ENCODE data around the gene GNPTAB. TPM values are rescaled to one million over a fixed set of nuclear protein-coding genes. Genes with fewer than 3 reads are reported as not detected.

GNPTAB gene
- total RNA-seq, 2 donors from 2014 or later: 27.8 to 30.5 TPM

- Mint-ChIP-seq H3K36me3 (ENCODE audit: low read depth) (peaks cover 2% of the 10 kb centered on the region), H3K4me3 (no peak overlapping the region), H3K27me3 (ENCODE audit: insufficient read depth) (no peaks in the 10 kb centered on the region), H3K9me3 (no peaks in the 10 kb centered on the region), H3K4me1 (peaks cover 5% of the 10 kb centered on the region), H3K27ac (no peak overlapping the region)
- Histone ChIP-seq H3K9ac (ENCODE audit: extremely low read depth, low read length, poor library complexity, severe bottlenecking) (no peak overlapping the region), H3K4me3 (ENCODE audit: low read length) (no peak overlapping the region), H3K4me1 (ENCODE audit: control insufficient read depth, insufficient read depth, low read length) (no peaks in the 10 kb centered on the region), H3K27me3 (ENCODE audit: control insufficient read depth, insufficient read depth, low read length, poor library complexity, severe bottlenecking) (no peaks in the 10 kb centered on the region), H3K27ac (ENCODE audit: low read depth, low read length) (no peak overlapping the region), H3K36me3 (ENCODE audit: control insufficient read depth, insufficient read depth, low read length) (no peaks in the 10 kb centered on the region), H3K9me3 (ENCODE audit: control insufficient read depth, low read length) (no peaks in the 10 kb centered on the region)
- WGBS, 2 experiments (ENCODE audit: insufficient coverage in 1 of 2, insufficient read length in 1 of 2): 94 to 100% methylated on average over 2 to 4 of the region's 5 CpGs
- TF ChIP-seq CTCF (conservative IDR thresholded peaks at IDR 0.05): no peak
- DNase-seq: no peak
These were observed 26.8 kb downstream of the GNPTAB start for GRCh38 chr12:101803978-101804377.

GRCh38 chr12:101802486-101802885 lies 28.3 kb downstream of the GNPTAB start:
- no peaks in the 10 kb centered on the region for H3K4me1 ChIP-seq (ENCODE audit: control insufficient read depth, insufficient read depth, low read length)
- H3K27ac Mint-ChIP-seq: no peak overlapping the region
- H3K36me3 ChIP-seq (ENCODE audit: control insufficient read depth, insufficient read depth, low read length): no peaks in the 10 kb centered on the region
- DNase-seq: no peak
- H3K27me3 ChIP-seq (ENCODE audit: control insufficient read depth, insufficient read depth, low read length, poor library complexity, severe bottlenecking): no peaks in the 10 kb centered on the region
- no peak overlapping the region for H3K4me3 ChIP-seq (ENCODE audit: low read length)
- no peaks in the 10 kb centered on the region for H3K9me3 ChIP-seq (ENCODE audit: control insufficient read depth, low read length)
- H3K9me3 Mint-ChIP-seq: no peaks in the 10 kb centered on the region
- H3K36me3 Mint-ChIP-seq (ENCODE audit: low read depth): no peaks in the 10 kb centered on the region
- peaks cover 5% of the 10 kb centered on the region for H3K4me1 Mint-ChIP-seq
- H3K9ac ChIP-seq (ENCODE audit: extremely low read depth, low read length, poor library complexity, severe bottlenecking): no peak overlapping the region
- H3K27me3 Mint-ChIP-seq (ENCODE audit: insufficient read depth): no peaks in the 10 kb centered on the region
- H3K27ac ChIP-seq (ENCODE audit: low read depth, low read length): no peak overlapping the region
- H3K4me3 Mint-ChIP-seq: no peak overlapping the region
- 95% methylated on average over 2 of the region's 2 CpGs; no CpG with 5 or more reads in 1 of the 2 experiments for WGBS, 2 experiments (ENCODE audit: insufficient coverage in 1 of 2, insufficient read length in 1 of 2)
- TF ChIP-seq CTCF (conservative IDR thresholded peaks at IDR 0.05): no peak

GRCh38 chr12:101799774-101800173 lies 31.0 kb downstream of the GNPTAB start:
- Mint-ChIP-seq H3K4me3 (no peak overlapping the region), H3K27ac (no peak overlapping the region), H3K9me3 (no peaks in the 10 kb centered on the region), H3K36me3 (ENCODE audit: low read depth) (no peaks in the 10 kb centered on the region), H3K4me1 (peaks cover 3% of the 10 kb centered on the region), H3K27me3 (ENCODE audit: insufficient read depth) (no peaks in the 10 kb centered on the region)
- 80 to 90% methylated on average over 1 to 3 of the region's 3 CpGs for WGBS, 2 experiments (ENCODE audit: insufficient coverage in 1 of 2, insufficient read length in 1 of 2)
- DNase-seq: no peak
- Histone ChIP-seq H3K4me3 (ENCODE audit: low read length) (no peak overlapping the region), H3K9ac (ENCODE audit: extremely low read depth, low read length, poor library complexity, severe bottlenecking) (no peak overlapping the region), H3K27ac (ENCODE audit: low read depth, low read length) (no peak overlapping the region), H3K36me3 (ENCODE audit: control insufficient read depth, insufficient read depth, low read length) (no peaks in the 10 kb centered on the region), H3K27me3 (ENCODE audit: control insufficient read depth, insufficient read depth, low read length, poor library complexity, severe bottlenecking) (no peaks in the 10 kb centered on the region), H3K4me1 (ENCODE audit: control insufficient read depth, insufficient read depth, low read length) (no peaks in the 10 kb centered on the region), H3K9me3 (ENCODE audit: control insufficient read depth, low read length) (no peaks in the 10 kb centered on the region)
- TF ChIP-seq CTCF (conservative IDR thresholded peaks at IDR 0.05): no peak

Measured in endodermal cell (in vitro differentiated cells).